DMS153 (cell line): ENCODE measurements around the gene ARHGEF1.

Experiments used
- DNase-seq: peaks from one replicate; lab custom pipeline; 2025; lab: John Stamatoyannopoulos, UW

The ARHGEF1 gene

GRCh38 chr19:41882568-41883462 is at the start of gene ARHGEF1:
ARHGEF1 (plus strand) TSS chr19:41883184; CDS start chr19:41888083, 4,899 bp downstream.
- DNase-seq, result no peak

GRCh38 chr19:41837981-41838708 is 44.8 kb upstream of the ARHGEF1 start:
- no peak for DNase-seq

- DNase-seq, result no peak
Measured at GRCh38 chr19:41839211-41839610, 43.8 kb upstream of the ARHGEF1 start.

GRCh38 chr19:41843371-41843770 is 39.6 kb upstream of the ARHGEF1 start:
- no peak for DNase-seq

- no peak for DNase-seq
Measured at GRCh38 chr19:41844601-41845000, 38.4 kb upstream of the ARHGEF1 start, which contains the start of gene LYPD4. LYPD4 (minus strand) TSS chr19:41844683; CDS start chr19:41839285, 5,398 bp downstream.

GRCh38 chr19:41845001-41845050 is 38.2 kb upstream of the ARHGEF1 start, which contains the start of gene DMRTC2:
DMRTC2 (plus strand) TSS chr19:41845042; CDS start chr19:41847429, 2,387 bp downstream.
- no peak for DNase-seq

- DNase-seq, result no peak
Measured at GRCh38 chr19:41845051-41845590, 37.9 kb upstream of the ARHGEF1 start.

- DNase-seq, result no peak
Measured at GRCh38 chr19:41847351-41848105, 35.5 kb upstream of the ARHGEF1 start.

- DNase-seq, result no peak
Measured at GRCh38 chr19:41848666-41849065, 34.3 kb upstream of the ARHGEF1 start.

- DNase-seq, result no peak
Measured at GRCh38 chr19:41849067-41849466, 33.9 kb upstream of the ARHGEF1 start.

- no peak for DNase-seq
Measured at GRCh38 chr19:41850381-41850780, 32.6 kb upstream of the ARHGEF1 start.

GRCh38 chr19:41851456-41851855 is 31.5 kb upstream of the ARHGEF1 start:
- no peak for DNase-seq

GRCh38 chr19:41853344-41853743 is 29.6 kb upstream of the ARHGEF1 start:
- no peak for DNase-seq

- DNase-seq, result no peak
Measured at GRCh38 chr19:41853768-41854167, 29.2 kb upstream of the ARHGEF1 start.

- DNase-seq, result no peak
Measured at GRCh38 chr19:41859213-41859617, 23.8 kb upstream of the ARHGEF1 start.

GRCh38 chr19:41859618-41860418 is 23.2 kb upstream of the ARHGEF1 start, which contains the start of gene RPS19:
RPS19 (plus strand) TSS chr19:41860255; CDS start chr19:41860775, 520 bp downstream.
- peak; percentile 99 for DNase-seq

- DNase-seq, result no peak
Measured at GRCh38 chr19:41860419-41861115, 22.4 kb upstream of the ARHGEF1 start.

- DNase-seq, result no peak
Measured at GRCh38 chr19:41861116-41861768, 21.7 kb upstream of the ARHGEF1 start.

- no peak for DNase-seq
Measured at GRCh38 chr19:41861846-41862245, 21.1 kb upstream of the ARHGEF1 start.

GRCh38 chr19:41862445-41862986 is 20.5 kb upstream of the ARHGEF1 start:
- DNase-seq, result no peak
